Neural cell (in vitro differentiated cells): ENCODE measurements around the gene GSTT2.
A peak's percentile ranks its signal among the peaks of the same experiment; 100 is the strongest.
"Not testable (repeated sequence)": the region's sequence is repeated elsewhere in the genome, so short reads cannot be mapped to it uniquely, and the experiment has no call there.

ENCODE experiments used
- CTCF ChIP-seq: fragments of 450-650 bp; IDR thresholded peaks from 2 replicates; pipeline ENCODE4 v1.5.1; 2014; ENCODE audit warnings: antibody characterized with exemption, mild to moderate bottlenecking, moderate library complexity; ENCODE audit not compliant: poor library complexity, severe bottlenecking
- EP300 ChIP-seq: fragments of 450-650 bp; conservative IDR thresholded peaks from 2 replicates; pipeline ENCODE4 v1.6.1; 2014; ENCODE audit warnings: antibody characterized with exemption, mild to moderate bottlenecking, moderate library complexity; ENCODE audit not compliant: poor library complexity, severe bottlenecking
- EZH2 ChIP-seq: fragments of 200-600, 300-800 bp; shearing (Covaris generic), sonication (generic); IDR thresholded peaks from 2 replicates; pipeline ENCODE4 v1.6.1; 2014; ENCODE audit warnings: antibody characterized with exemption, low read length, borderline replicate concordance, mild to moderate bottlenecking; ENCODE audit not compliant: insufficient read depth, poor library complexity, severe bottlenecking
- POLR2AphosphoS5 ChIP-seq: IDR thresholded peaks from 2 replicates; pipeline ENCODE4 v1.6.1; 2012
- RAD21 ChIP-seq: fragments of 450-650 bp; conservative IDR thresholded peaks from 2 replicates; pipeline ENCODE4 v1.6.1; 2014; ENCODE audit warnings: antibody characterized with exemption, mild to moderate bottlenecking, moderate library complexity
- TAF1 ChIP-seq: IDR thresholded peaks from 2 replicates; pipeline ENCODE4 v1.6.1; 2012; ENCODE audit warnings: low read depth

- TF ChIP-seq CTCF (peak; percentile 95), RAD21 (peak; percentile 92)
- not testable (repeated sequence) for TF ChIP-seq POLR2AphosphoS5, EP300, TAF1, EZH2
Measured at GRCh38 chr22:23956301-23956900, 23.5 kb upstream of the GSTT2 start.
